Liver (tissue), 9 donors: ENCODE results near the gene TRPM2. TPM values are rescaled to one million over a fixed set of nuclear protein-coding genes. Genes with fewer than 3 reads are reported as not detected.

Experiments
- DNase-seq: peaks from one replicate; pipeline ENCODE4 v3.0.0-alpha.2; 2017; ENCODE audit warnings: low spot score
- H3K27ac ChIP-seq, 2 donors: one replicate each; pipeline ENCODE4 v1.7.0; 2013; ENCODE audit warnings: inconsistent platforms in 2 of 2, low read length in 2 of 2, control low read depth in 1 of 2, low read depth in 1 of 2, mild to moderate bottlenecking in 1 of 2
- H3K27me3 ChIP-seq, 4 donors: one replicate each; pipeline versions ENCODE4 v1.6.1 to v1.7.0; 2013; ENCODE audit warnings: low read length in 3 of 4, inconsistent platforms in 1 of 4, mild to moderate bottlenecking in 1 of 4, moderate library complexity in 1 of 4; ENCODE audit not compliant: control insufficient read depth in 4 of 4, insufficient read depth in 4 of 4
- H3K36me3 ChIP-seq, 4 donors: one replicate each; pipeline versions ENCODE4 v1.6.1 to v1.7.0; 2013; ENCODE audit warnings: low read length in 3 of 4, mild to moderate bottlenecking in 3 of 4, low read depth in 1 of 4, moderate library complexity in 1 of 4; ENCODE audit not compliant: control insufficient read depth in 4 of 4, insufficient read depth in 3 of 4
- H3K4me1 ChIP-seq, 4 donors: one replicate each; pipeline versions ENCODE4 v1.6.1 to v1.7.0; 2013; ENCODE audit warnings: low read length in 3 of 4, mild to moderate bottlenecking in 3 of 4, moderate library complexity in 1 of 4; ENCODE audit not compliant: control insufficient read depth in 4 of 4, insufficient read depth in 4 of 4
- H3K4me3 ChIP-seq, 3 donors: one replicate each; pipeline versions ENCODE4 v1.6.1 to v1.7.0; 2013; ENCODE audit warnings: low read length in 3 of 3, control low read depth in 1 of 3, low read depth in 1 of 3, mild to moderate bottlenecking in 1 of 3
- H3K9ac ChIP-seq, 2 donors: one replicate each; pipeline ENCODE4 v1.7.0; 2013; ENCODE audit warnings: low read length in 2 of 2, mild to moderate bottlenecking in 2 of 2, moderate library complexity in 2 of 2, control low read depth in 1 of 2, low read depth in 1 of 2
- H3K9me3 ChIP-seq, 4 donors: one replicate each; pipeline versions ENCODE4 v1.6.1 to v1.7.0; 2013; ENCODE audit warnings: low read length in 3 of 4; ENCODE audit not compliant: control insufficient read depth in 4 of 4
- ATF3 ChIP-seq: IDR thresholded peaks from 2 replicates; pipeline ENCODE4 v1.6.1; 2016; ENCODE audit warnings: antibody characterized with exemption
- EGR1 ChIP-seq, 2 donors: IDR thresholded peaks; 2 replicates each; pipeline ENCODE4 v1.6.1; 2016 to 2018; ENCODE audit warnings: antibody characterized with exemption in 2 of 2, low read depth in 2 of 2
- FOXA1 ChIP-seq: IDR thresholded peaks from 2 replicates; pipeline ENCODE4 v1.6.1; 2016; ENCODE audit warnings: antibody characterized with exemption
- FOXA2 ChIP-seq: IDR thresholded peaks from 2 replicates; pipeline ENCODE4 v1.6.1; 2016; ENCODE audit warnings: antibody characterized with exemption
- GABPA ChIP-seq, 2 donors: IDR thresholded peaks in 1 of 2; conservative IDR thresholded peaks in 1 of 2; 2 replicates each; pipeline ENCODE4 v1.6.1; 2016; ENCODE audit warnings: antibody characterized with exemption in 2 of 2, mild to moderate bottlenecking in 1 of 2, moderate library complexity in 1 of 2
- HNF4A ChIP-seq, 2 donors: conservative IDR thresholded peaks; 2 replicates each; pipeline ENCODE4 v1.6.1; 2016; ENCODE audit warnings: antibody characterized with exemption in 2 of 2, mild to moderate bottlenecking in 2 of 2
- JUND ChIP-seq, 2 donors: IDR thresholded peaks; 2 replicates each; pipeline ENCODE4 v1.6.1; 2016; ENCODE audit warnings: antibody characterized with exemption in 2 of 2
- MAX ChIP-seq: IDR thresholded peaks from 2 replicates; pipeline ENCODE4 v1.6.1; 2016; ENCODE audit warnings: antibody characterized with exemption
- RAD21 ChIP-seq, 2 donors: IDR thresholded peaks; 2 replicates each; pipeline ENCODE4 v1.6.1; 2016; ENCODE audit warnings: antibody characterized with exemption in 2 of 2, mild to moderate bottlenecking in 2 of 2
- REST ChIP-seq: IDR thresholded peaks from 2 replicates; pipeline ENCODE4 v1.6.1; 2016; ENCODE audit warnings: antibody characterized with exemption, mild to moderate bottlenecking
- RXRA ChIP-seq, 2 donors: IDR thresholded peaks; 2 replicates each; pipeline ENCODE4 v1.6.1; 2017 to 2018; ENCODE audit warnings: antibody characterized with exemption in 2 of 2, mild to moderate bottlenecking in 1 of 2
- TAF1 ChIP-seq: conservative IDR thresholded peaks from 2 replicates; pipeline ENCODE4 v1.6.1; 2016; ENCODE audit warnings: antibody characterized with exemption, mild to moderate bottlenecking
- WGBS: extraction: QIAGEN DNeasy Blood & Tissue Kit; methylation state at CpG from one replicate; pipeline ENCODE4 v1.1.7; 2013; 5-methylcytosine and 5-hydroxymethylcytosine counted together
- polyA plus RNA-seq, 2 donors: library from polyadenylated mRNA; stranded (reverse) in 1 of 2; unstranded in 1 of 2; fragments of 200-250 nt in 1 of 2; fragments of >200 nt in 1 of 2; fragmentation: Nextera tagmentation in 1 of 2; extraction: Ambion mirVana in 1 of 2; gene quantifications; one replicate each; pipeline versions ENCODE4 v1.2.1 to v1.2.3, GENCODE V29; 2013 to 2015
- total RNA-seq, 2 donors: library from RNA; depleted of rRNA; stranded (reverse); fragments of >200 nt; gene quantifications; one replicate each; pipeline ENCODE4 v1.2.3, GENCODE V29; 2014
- TF ChIP-seq, protein P1 (sequence below): IDR thresholded peaks from 2 replicates; pipeline ENCODE4 v1.6.1; 2016; ENCODE audit warnings: antibody characterized with exemption
- TF ChIP-seq, protein P2 (sequence below): fragments of 150-350 bp; IDR thresholded peaks from 2 replicates; pipeline ENCODE4 v1.5.1; 2017; ENCODE audit warnings: improper control_type of control experiment, low read depth, low read length; ENCODE audit not compliant: missing input control
- donor health status: healthy.
- donor health status: healthy.
- donor health status: healthy.
- donor health status: healthy.
- donor health status: healthy.

TRPM2 gene
- total and polyA plus RNA-seq, 4 donors, result 0.43 to 1.3 (median 0.63) TPM

DNA sequence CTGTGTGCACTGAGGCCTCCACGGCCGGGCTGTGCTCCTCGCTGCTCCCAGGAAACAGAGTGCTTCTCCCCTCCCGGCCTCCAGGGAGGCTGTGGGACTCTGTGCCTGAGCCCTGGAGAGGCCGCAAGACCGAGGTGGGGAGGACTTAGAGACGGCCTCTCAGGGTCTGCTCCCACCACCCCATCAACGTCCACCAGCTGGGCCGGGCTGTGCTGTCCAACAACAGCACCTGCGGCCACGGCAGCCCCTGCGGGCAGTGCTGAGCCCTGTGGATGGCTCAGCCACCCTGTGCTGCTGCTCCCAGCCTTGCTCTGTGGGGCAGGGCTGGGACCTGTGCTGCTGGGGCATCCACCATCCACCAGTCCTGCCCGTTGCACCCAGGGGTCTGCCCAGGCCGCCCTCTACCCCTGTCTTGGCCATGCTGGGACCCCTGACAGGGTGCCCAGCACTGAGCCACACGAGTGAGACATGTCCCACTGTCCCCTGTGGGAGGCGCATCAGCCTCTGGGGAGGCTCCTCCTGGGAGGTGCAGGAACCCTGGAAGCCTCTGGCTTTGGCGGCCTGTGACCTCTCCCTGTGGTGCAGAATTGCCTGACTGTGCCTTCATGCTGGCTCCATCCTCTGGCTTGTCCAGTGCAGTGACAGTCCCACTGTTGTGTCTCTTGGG lies 70.7 kb downstream of the TRPM2 start:
- TF ChIP-seq REST, result no peak
- no peak for TF ChIP-seq FOXA1
- TF ChIP-seq, protein P1, sequence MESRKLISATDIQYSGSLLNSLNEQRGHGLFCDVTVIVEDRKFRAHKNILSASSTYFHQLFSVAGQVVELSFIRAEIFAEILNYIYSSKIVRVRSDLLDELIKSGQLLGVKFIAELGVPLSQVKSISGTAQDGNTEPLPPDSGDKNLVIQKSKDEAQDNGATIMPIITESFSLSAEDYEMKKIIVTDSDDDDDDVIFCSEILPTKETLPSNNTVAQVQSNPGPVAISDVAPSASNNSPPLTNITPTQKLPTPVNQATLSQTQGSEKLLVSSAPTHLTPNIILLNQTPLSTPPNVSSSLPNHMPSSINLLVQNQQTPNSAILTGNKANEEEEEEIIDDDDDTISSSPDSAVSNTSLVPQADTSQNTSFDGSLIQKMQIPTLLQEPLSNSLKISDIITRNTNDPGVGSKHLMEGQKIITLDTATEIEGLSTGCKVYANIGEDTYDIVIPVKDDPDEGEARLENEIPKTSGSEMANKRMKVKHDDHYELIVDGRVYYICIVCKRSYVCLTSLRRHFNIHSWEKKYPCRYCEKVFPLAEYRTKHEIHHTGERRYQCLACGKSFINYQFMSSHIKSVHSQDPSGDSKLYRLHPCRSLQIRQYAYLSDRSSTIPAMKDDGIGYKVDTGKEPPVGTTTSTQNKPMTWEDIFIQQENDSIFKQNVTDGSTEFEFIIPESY, result no peak
- no peak for TF ChIP-seq HNF4A (conservative IDR thresholded peaks at IDR 0.05)
- no peak for TF ChIP-seq RXRA (IDR thresholded peaks at IDR 0.05)
- no peak for TF ChIP-seq MAX
- TF ChIP-seq ATF3, result no peak
- TF ChIP-seq GABPA (IDR thresholded peaks at IDR 0.05 in 1 of 2, conservative IDR thresholded peaks at IDR 0.05 in 1 of 2), result no peak
- TF ChIP-seq, protein P2, sequence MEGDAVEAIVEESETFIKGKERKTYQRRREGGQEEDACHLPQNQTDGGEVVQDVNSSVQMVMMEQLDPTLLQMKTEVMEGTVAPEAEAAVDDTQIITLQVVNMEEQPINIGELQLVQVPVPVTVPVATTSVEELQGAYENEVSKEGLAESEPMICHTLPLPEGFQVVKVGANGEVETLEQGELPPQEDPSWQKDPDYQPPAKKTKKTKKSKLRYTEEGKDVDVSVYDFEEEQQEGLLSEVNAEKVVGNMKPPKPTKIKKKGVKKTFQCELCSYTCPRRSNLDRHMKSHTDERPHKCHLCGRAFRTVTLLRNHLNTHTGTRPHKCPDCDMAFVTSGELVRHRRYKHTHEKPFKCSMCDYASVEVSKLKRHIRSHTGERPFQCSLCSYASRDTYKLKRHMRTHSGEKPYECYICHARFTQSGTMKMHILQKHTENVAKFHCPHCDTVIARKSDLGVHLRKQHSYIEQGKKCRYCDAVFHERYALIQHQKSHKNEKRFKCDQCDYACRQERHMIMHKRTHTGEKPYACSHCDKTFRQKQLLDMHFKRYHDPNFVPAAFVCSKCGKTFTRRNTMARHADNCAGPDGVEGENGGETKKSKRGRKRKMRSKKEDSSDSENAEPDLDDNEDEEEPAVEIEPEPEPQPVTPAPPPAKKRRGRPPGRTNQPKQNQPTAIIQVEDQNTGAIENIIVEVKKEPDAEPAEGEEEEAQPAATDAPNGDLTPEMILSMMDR, result no peak
- TF ChIP-seq FOXA2, result no peak
- H3K27me3 ChIP-seq, result no peaks in the 10 kb centered on the region
- no peaks in the 10 kb centered on the region for H3K4me1 ChIP-seq
- DNase-seq, result no peak
- no peak overlapping the region for H3K27ac ChIP-seq
- 93% methylated on average over 17 of the region's 17 CpGs for WGBS
- H3K36me3 ChIP-seq, result no peaks in the 10 kb centered on the region
- no peak overlapping the region for H3K4me3 ChIP-seq
- H3K9me3 ChIP-seq, result no peaks in the 10 kb centered on the region
- H3K9ac ChIP-seq, result no peak overlapping the region

- no peak overlapping the region for H3K9ac ChIP-seq
- DNase-seq, result no peak
- no peaks in the 10 kb centered on the region for H3K27me3 ChIP-seq
- H3K9me3 ChIP-seq, result no peaks in the 10 kb centered on the region
- no peaks in the 10 kb centered on the region for H3K36me3 ChIP-seq
- no peak overlapping the region for H3K27ac ChIP-seq
- H3K4me1 ChIP-seq, result no peaks in the 10 kb centered on the region
- H3K4me3 ChIP-seq, result no peak overlapping the region
- WGBS, result 89% methylated on average over 30 of the region's 30 CpGs
- no peak for TF ChIP-seq FOXA1
- TF ChIP-seq, protein P1, result no peak
- TF ChIP-seq JUND (IDR thresholded peaks at IDR 0.05), result no peak
- TF ChIP-seq EGR1 (IDR thresholded peaks at IDR 0.05; ENCODE audit: low read depth in 2 of 2), result no peak
- TF ChIP-seq REST, result no peak
- no peak for TF ChIP-seq RAD21 (IDR thresholded peaks at IDR 0.05)
- TF ChIP-seq TAF1, result no peak
- no peak for TF ChIP-seq RXRA (IDR thresholded peaks at IDR 0.05)
- TF ChIP-seq ATF3, result no peak
These were observed 71.3 kb downstream of the TRPM2 start for GRCh38 chr21:44424608-44425306.
